Pancreas (tissue), 10 donors: ENCODE results near the gene NPLOC4. TPM values are rescaled to one million over a fixed set of nuclear protein-coding genes. Genes with fewer than 3 reads are reported as not detected.

Experiments used
- ATAC-seq, 4 donors: fragments of 200-7000 bp; cut with Tn5 transposase; one replicate each; pipeline versions ENCODE4 v1.8.0 to v1.9.1; 2020; ENCODE audit warnings: mild to moderate bottlenecking in 4 of 4, moderate library complexity in 4 of 4
- DNase-seq, 6 donors: peaks; one replicate each; pipeline ENCODE4 v3.0.0-alpha.2; 2020
- FAIRE-seq: peaks from 2 replicates; lab custom pipeline; 2012; peaks lifted over from hg19 to GRCh38; lab: Jason Lieb, UNC
- H3K27ac ChIP-seq, 4 donors: fragments of 200-600 bp; sonication (generic); 1 replicate in 3 of 4; 2 replicates in 1 of 4; pipeline versions ENCODE4 v1.5.0 to v1.8.0; 2020
- H3K27me3 ChIP-seq, 4 donors: fragments of 200-600 bp; one replicate each; pipeline ENCODE4 v1.8.0; 2021
- H3K36me3 ChIP-seq, 3 donors: fragments of 200-600 bp; sonication (generic) in 1 of 3; one replicate each; pipeline versions ENCODE4 v1.5.0 to v1.8.0; 2020 to 2021
- H3K4me1 ChIP-seq, 3 donors: fragments of 200-600 bp; one replicate each; pipeline ENCODE4 v1.8.0; 2021
- H3K4me3 ChIP-seq, 4 donors: fragments of 200-600 bp; sonication (generic) in 2 of 4; one replicate each; pipeline versions ENCODE4 v1.5.0 to v1.8.0; 2020 to 2021
- H3K9me3 ChIP-seq, 4 donors: fragments of 200-600 bp; one replicate each; pipeline ENCODE4 v1.8.0; 2021
- WGBS, 2 donors: extraction: QIAGEN DNeasy Blood & Tissue Kit; methylation state at CpG; one replicate each; pipeline ENCODE4 v1.1.7; 2013; 5-methylcytosine and 5-hydroxymethylcytosine counted together
- intact Hi-C, 3 donors: fragments of 100-400 bp; cut with DNase I; formaldehyde crosslinking; loops; one replicate each; pipeline versions ENCODE4 v1.11.1 to v1.14.2; 2022
- polyA plus RNA-seq, 2 donors: library from polyadenylated mRNA; stranded (reverse); fragments of 200-250 nt; gene quantifications; one replicate each; pipeline ENCODE4 v1.2.3, GENCODE V29; 2013
- total RNA-seq, 6 donors: library from RNA; stranded (reverse); fragmentation: NEBNext Ultra II Directional in 4 of 6; extraction: Animal tissue kit (Norgen Biotek cat#: 25700) in 4 of 6; gene quantifications; one replicate each; pipeline versions ENCODE4 v1.2.1 to v1.2.4, GENCODE V29; 2021 to 2023
- TF ChIP-seq, protein P1 (sequence below), 4 donors: fragments of 200-600 bp; sonication (generic) in 3 of 4; IDR thresholded peaks; one replicate each; pipeline versions ENCODE4 v1.5.0 to v1.8.0; 2021; ENCODE audit warnings: antibody characterized with exemption in 4 of 4
- donor health status: healthy with polysubstance abuse.
- donor health status: DM: no; HTN: no; CAD: no; lungs with moderate emphysema.
- donor health status: DM: no; HTN: no; CAD: no.
- donor health status: control.
- donor health status: control.
- donor health status: Bipolar disorder and iron deficiency.
- donor health status: DM: yes; HTN: yes; CAD: no.
- donor health status: DM: no; HTN: no; CAD: no.
- donor health status: DM: no; HTN: no; CAD: no.
- donor health status: DM: yes; HTN: yes; CAD: no.

Gene NPLOC4
- total and polyA plus RNA-seq, 8 donors, result 32.5 to 54.8 (median 35.3) TPM

- intact Hi-C loops, result loop anchor here in 1 of 3 donors (5.0 kb wide), 2 partner anchors 293 to 398 kb away; no protein-coding TSS in a partner anchor
- FAIRE-seq, result no peak
- TF ChIP-seq, protein P1, sequence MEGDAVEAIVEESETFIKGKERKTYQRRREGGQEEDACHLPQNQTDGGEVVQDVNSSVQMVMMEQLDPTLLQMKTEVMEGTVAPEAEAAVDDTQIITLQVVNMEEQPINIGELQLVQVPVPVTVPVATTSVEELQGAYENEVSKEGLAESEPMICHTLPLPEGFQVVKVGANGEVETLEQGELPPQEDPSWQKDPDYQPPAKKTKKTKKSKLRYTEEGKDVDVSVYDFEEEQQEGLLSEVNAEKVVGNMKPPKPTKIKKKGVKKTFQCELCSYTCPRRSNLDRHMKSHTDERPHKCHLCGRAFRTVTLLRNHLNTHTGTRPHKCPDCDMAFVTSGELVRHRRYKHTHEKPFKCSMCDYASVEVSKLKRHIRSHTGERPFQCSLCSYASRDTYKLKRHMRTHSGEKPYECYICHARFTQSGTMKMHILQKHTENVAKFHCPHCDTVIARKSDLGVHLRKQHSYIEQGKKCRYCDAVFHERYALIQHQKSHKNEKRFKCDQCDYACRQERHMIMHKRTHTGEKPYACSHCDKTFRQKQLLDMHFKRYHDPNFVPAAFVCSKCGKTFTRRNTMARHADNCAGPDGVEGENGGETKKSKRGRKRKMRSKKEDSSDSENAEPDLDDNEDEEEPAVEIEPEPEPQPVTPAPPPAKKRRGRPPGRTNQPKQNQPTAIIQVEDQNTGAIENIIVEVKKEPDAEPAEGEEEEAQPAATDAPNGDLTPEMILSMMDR (IDR thresholded peaks at IDR 0.05), result no peak
These were observed 96.8 kb downstream of the NPLOC4 start for GRCh38 chr17:81539961-81540675.

DNA sequence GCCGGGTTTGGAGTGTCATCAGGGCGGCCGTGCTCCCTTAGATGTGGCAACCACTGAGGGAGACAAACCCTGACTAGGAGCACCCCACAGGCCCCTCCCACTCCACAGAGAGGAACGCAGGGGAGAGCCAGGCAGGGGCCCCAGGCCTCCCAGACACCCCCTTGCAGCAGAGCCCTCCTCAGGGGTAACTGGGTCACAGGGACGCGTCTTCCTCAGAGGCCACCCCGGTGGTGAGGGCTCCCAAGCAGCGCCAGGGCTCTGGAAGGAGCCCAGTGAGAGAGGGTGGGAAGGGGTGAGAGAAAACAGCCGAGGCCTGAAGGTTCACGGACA lies 97.4 kb downstream of the NPLOC4 start:
- no peak overlapping the region for H3K4me3 ChIP-seq
- H3K4me1 ChIP-seq, result peaks cover 0 to 13% (median 0%) of the 10 kb centered on the region in 3 donors
- TF ChIP-seq, protein P1 (IDR thresholded peaks at IDR 0.05), result no peak
- H3K27ac ChIP-seq, result no peak overlapping the region
- peak in 3 of 6 donors; percentile 30 to 77 (median 38) for DNase-seq
- no peaks in the 10 kb centered on the region for H3K9me3 ChIP-seq
- intact Hi-C loops, result loop anchor here in 1 of 3 donors (5.0 kb wide), 1 partner anchor 397 kb away; no protein-coding TSS in a partner anchor
- no peak for ATAC-seq
- no peaks in the 10 kb centered on the region for H3K27me3 ChIP-seq
- peaks cover 0 to 10% (median 0%) of the 10 kb centered on the region in 3 donors for H3K36me3 ChIP-seq
- no peak for FAIRE-seq
- WGBS, 2 donors, result 80 to 81% methylated on average over 10 of the region's 10 CpGs

More at GRCh38 chr17:81539961-81540675, 96.8 kb downstream of the NPLOC4 start:
- peaks cover 0 to 12% (median 0%) of the 10 kb centered on the region in 3 donors for H3K36me3 ChIP-seq
- H3K4me3 ChIP-seq, result no peak overlapping the region
- H3K4me1 ChIP-seq, result peaks cover 0 to 13% (median 0%) of the 10 kb centered on the region in 3 donors
- no peaks in the 10 kb centered on the region for H3K27me3 ChIP-seq
- ATAC-seq (no peak), DNase-seq (peak in 3 of 6 donors; percentile 18 to 74 (median 30))
- no peaks in the 10 kb centered on the region for H3K9me3 ChIP-seq
- 94 to 97% methylated on average over 25 to 28 of the region's 28 CpGs for WGBS, 2 donors
- no peak overlapping the region for H3K27ac ChIP-seq

DNA sequence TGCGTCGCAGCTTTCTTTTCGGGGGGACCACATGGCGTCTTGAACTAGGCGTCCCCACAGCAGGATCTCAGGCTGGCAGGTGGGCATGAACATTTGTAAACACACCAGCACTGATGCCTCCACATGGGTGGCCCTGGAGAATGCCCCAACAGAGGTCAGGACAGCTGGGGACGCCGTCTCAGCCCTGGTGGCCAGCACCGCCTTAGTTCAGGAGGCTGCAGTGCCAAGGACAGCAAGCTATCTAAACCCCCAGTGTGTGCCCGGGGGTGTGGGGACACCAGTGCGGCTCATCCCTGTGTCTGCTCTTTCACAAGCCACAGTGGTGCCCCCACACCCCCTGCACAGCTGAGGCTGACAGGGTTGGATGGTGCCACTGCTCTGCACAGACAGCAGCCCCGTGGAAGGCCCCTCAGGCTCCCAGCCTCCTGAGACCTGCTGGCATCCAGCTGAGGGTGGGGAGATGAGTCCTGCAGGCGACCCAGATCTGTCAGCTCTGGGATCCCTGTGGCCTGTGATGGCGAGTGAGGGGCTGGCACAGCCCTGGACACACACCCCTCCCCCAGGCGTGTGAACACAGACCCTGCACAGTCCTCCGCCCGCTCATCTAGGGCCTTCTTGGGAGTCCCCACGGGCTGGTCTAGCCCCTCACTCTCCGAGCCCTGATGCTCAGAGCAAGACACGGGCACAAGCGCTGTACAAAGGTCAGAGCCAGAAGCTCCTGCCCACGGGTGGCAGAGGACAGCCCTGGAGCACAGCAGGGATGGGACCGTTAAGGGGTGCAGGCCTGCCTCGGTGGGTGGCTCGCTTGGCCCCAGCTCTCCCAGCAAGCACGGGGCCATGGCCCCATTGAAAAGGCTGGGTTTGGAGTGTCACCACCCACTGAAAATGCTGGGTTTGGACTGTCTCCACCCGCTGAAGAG lies 98.0 kb downstream of the NPLOC4 start:
- ATAC-seq (no peak), DNase-seq (peak in 4 of 6 donors; percentile 28 to 79 (median 44)), FAIRE-seq (no peak)
- no peaks in the 10 kb centered on the region for H3K9me3 ChIP-seq
- 85 to 86% methylated on average over 24 to 26 of the region's 26 CpGs for WGBS, 2 donors
- TF ChIP-seq, protein P1 (IDR thresholded peaks at IDR 0.05), result no peak
- peaks cover 0 to 17% (median 0%) of the 10 kb centered on the region in 3 donors for H3K4me1 ChIP-seq
- peak overlapping the region in 1 of 4 donors; percentile 58 for H3K4me3 ChIP-seq
- peaks cover 0 to 10% (median 0%) of the 10 kb centered on the region in 3 donors for H3K36me3 ChIP-seq
- peak overlapping the region in 1 of 4 donors; percentile 58 for H3K27ac ChIP-seq
- intact Hi-C loops, result loop anchor here in 1 of 3 donors (5.0 kb wide), 1 partner anchor 397 kb away; no protein-coding TSS in a partner anchor
- H3K27me3 ChIP-seq, result no peaks in the 10 kb centered on the region

DNA sequence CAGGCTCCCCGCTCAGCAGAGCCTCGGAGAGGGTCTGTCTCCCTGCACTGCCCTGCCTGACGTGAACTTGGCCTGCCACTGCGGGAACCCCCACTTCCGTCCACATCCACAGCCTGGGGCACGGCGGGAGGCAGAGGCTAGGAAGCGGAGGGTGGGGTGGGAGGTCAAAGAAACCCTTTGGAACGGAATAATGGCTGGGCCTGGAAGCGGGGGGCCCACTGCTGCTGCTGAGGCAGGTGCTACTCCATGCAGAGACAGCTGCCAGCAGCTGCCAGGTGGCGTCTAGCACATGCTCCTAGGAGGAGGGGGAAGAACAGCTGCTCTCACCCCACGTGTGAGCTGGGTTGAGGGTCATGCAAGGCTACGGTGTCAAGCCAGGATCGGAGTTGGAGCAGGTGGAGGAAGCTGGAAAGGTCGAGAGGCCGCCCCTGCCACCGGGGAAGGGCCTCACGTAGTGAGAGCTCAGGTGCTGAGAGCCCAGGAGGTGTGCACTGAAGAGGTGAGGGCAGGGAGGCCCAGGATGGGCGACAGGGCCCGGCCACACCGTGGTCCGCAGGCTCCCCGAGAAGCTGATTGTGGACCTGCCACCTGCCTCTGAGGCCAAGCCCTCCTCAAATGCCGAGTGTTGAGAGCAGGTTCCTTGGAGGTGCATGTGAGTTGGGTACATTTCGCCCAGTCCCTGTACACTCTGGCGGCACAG lies 98.9 kb downstream of the NPLOC4 start:
- Histone ChIP-seq H3K36me3 (peaks cover 0 to 10% (median 0%) of the 10 kb centered on the region in 3 donors), H3K9me3 (no peaks in the 10 kb centered on the region), H3K4me1 (peaks cover 0 to 17% (median 0%) of the 10 kb centered on the region in 3 donors), H3K27ac (peak overlapping the region; percentile 58 to 85 (median 73)), H3K4me3 (peak overlapping the region in 2 of 4 donors; percentile 33 to 58), H3K27me3 (no peaks in the 10 kb centered on the region)
- 35% methylated on average over 26 of the region's 26 CpGs for WGBS, 2 donors
- TF ChIP-seq, protein P1 (IDR thresholded peaks at IDR 0.05), result no peak
- DNase-seq (peak in 5 of 6 donors; percentile 80 to 94 (median 86)), ATAC-seq (peak; percentile 51 to 57 (median 56)), FAIRE-seq (no peak)
- intact Hi-C loops, result loop anchor here in 1 of 3 donors (5.0 kb wide), 1 partner anchor 396 kb away; no protein-coding TSS in a partner anchor
